GM12875 (cell line): Measurements from ENCODE around the gene GRM7.

Source experiments
- H3K4me3 ChIP-seq: one replicate; pipeline ENCODE4 v1.5.1; 2011; ENCODE audit warnings: low read depth, low read length, control low read depth
- TF ChIP-seq, protein P1 (sequence below): IDR thresholded peaks from 2 replicates; pipeline ENCODE4 v1.5.1; 2011; ENCODE audit warnings: low read depth, mild to moderate bottlenecking, control low read depth, inconsistent platforms, low read length, moderate library complexity, borderline replicate concordance; ENCODE audit not compliant: insufficient read depth

Gene GRM7

DNA sequence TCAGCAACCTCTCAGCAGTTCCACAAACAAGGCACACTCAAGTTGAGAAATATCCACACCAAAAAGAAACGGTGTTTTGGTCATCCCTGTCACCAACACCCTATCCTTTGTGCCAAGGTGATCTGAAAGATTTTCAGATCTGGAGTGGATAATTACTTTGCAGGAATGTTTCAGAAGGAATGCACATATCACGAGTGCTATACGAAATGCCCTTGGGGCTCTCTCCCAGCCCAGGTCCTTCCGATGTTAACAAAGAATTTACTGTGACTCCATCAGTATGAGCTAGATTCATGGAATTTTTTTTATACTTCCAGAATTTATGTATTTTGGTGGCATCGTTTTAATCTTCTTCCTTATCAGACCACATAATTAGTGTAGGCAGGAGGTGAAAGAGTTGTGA is 105.0 kb downstream of the GRM7 start:
- H3K4me3 ChIP-seq: no peak overlapping the region

DNA sequence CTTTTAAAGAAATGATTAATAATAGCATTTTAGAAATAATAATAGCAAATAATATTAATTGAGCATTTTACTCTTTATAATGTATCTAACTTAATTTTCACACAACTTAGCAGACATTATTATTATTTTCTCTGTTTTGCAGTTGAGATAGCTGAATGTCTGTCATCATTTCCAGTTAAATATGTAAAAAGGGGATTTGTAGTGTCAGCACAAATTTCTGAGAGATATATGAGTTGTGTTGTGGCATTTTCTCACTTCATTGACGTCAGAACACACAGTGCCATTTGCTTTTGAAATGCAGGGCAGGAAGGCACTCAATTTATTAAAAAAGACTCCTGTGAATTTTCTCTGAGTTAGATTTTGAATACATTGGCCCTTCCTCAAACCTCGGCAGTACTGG is 111.0 kb downstream of the GRM7 start:
- H3K4me3 ChIP-seq: no peak overlapping the region
- TF ChIP-seq, protein P1, sequence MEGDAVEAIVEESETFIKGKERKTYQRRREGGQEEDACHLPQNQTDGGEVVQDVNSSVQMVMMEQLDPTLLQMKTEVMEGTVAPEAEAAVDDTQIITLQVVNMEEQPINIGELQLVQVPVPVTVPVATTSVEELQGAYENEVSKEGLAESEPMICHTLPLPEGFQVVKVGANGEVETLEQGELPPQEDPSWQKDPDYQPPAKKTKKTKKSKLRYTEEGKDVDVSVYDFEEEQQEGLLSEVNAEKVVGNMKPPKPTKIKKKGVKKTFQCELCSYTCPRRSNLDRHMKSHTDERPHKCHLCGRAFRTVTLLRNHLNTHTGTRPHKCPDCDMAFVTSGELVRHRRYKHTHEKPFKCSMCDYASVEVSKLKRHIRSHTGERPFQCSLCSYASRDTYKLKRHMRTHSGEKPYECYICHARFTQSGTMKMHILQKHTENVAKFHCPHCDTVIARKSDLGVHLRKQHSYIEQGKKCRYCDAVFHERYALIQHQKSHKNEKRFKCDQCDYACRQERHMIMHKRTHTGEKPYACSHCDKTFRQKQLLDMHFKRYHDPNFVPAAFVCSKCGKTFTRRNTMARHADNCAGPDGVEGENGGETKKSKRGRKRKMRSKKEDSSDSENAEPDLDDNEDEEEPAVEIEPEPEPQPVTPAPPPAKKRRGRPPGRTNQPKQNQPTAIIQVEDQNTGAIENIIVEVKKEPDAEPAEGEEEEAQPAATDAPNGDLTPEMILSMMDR: no peak

More for the DNA sequence above, 105.0 kb downstream of the GRM7 start:
- TF ChIP-seq, protein P1: no peak

DNA sequence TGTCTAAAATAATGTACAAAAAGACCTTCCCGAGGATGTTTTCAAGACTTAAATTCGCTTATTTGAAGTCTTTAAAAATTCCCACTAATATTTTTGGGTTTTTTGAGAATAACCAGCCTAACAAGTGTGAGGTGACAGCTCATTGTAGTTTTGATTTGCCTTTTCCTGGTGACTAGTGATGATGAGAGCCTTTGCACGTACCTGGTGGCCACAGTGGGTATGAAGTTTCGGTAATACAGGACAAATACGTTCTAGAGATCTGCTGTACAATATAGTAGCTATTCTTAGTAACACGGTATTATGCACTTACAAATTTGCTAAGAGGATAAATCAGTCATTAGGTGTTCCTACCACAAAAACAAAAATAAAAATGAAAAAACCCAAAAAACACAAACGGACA is 124.9 kb downstream of the GRM7 start:
- TF ChIP-seq, protein P1: no peak
- H3K4me3 ChIP-seq: no peak overlapping the region

DNA sequence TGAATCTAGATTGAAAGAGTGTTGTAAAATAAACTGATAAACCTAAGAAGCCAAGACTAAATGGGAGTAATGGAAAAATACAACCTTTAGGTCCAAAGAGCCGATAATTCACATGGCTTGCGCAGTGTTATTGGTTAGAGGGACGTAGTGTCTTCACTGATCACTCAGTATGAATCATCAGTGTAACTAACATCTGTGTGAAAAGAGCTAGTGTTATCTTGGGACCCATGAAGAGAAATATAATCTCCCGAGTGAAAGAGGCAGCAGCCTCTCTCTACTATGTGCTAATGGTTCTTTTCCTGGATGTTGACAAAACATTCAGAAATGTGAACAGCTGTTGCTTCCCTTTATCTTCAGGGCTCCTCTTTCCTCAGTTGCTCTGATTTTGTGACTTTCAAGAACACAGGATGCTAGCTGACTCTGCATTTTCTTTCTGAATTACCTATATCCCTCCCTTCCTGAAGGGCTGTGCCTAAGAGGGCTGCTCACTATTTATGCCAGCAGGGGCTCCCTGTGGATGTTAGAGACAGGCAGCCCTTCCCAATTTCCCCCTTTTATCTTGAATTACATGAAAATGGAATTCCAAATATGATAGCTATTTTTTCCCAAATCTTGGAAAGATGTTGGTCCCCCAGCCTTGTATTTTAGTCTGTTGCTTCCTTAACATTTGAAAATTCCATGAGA is 128.8 kb downstream of the GRM7 start:
- TF ChIP-seq, protein P1: no peak

DNA sequence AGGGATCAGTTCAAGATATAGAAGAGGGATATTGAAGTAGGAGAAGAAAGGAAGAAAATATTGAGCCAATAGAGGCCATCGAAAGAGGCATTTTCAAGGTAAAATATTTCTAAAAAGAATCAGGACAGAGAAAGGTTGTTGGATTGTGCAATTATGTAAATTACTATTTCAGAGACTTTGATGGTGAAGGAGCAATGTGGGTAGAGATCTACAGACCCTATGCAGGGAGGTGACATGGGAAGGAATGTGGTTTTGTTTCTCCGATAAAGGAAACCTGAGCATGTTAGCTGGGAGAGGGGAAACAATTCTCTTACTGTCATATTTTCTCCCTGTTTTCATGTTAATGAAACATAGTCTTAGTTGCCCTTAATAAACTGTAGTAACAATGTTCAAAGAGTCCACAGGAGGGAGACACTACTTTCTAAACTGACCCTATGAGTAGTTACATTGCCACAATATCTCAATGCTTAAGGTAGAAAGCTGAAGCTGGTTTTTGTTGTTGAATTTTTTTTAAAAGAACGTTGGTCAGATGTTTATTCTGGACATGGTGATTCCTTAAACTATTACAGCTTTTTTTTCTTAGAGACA is 133.3 kb downstream of the GRM7 start:
- H3K4me3 ChIP-seq: no peak overlapping the region
- TF ChIP-seq, protein P1: no peak

More for the DNA sequence above, 128.8 kb downstream of the GRM7 start:
- H3K4me3 ChIP-seq: no peak overlapping the region

DNA sequence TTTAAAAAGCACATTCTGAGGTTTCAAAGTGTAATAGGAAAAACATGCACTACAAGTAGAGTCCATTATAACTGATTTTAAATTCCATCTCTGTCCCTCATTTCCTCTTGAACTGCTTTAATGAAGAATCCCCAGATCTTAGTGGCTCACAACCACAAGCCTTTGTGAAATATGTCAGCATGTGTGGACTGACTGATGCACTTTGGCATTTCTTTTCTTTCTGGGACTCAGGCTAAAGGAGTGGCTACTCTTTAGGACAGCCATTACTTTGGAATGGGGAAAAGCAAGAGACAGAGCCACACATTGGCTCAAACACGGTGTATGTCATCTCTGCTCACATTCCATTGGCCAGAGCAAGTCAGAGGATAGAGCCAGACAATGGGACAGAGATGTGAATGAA is 139.6 kb downstream of the GRM7 start:
- TF ChIP-seq, protein P1: no peak
- H3K4me3 ChIP-seq: no peak overlapping the region

DNA sequence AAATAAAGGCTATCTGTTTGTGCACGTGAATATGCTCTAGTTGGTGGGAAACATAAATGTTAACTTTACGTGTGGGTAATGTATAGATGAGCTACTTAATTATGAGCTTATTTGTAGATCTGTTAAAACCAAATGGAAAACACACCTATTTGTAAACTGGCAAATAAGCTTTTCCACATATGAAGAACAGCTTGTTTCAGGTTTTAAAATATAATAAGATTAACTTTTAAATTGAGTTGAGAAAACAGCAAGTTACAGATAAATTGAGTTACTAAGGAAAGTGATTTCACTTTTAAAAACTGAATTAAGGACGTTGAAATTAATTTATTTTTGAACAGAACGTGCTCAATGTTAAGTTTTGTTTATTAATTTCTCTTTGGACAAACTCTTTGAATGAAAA is 140.5 kb downstream of the GRM7 start:
- H3K4me3 ChIP-seq: no peak overlapping the region

More for the DNA sequence above, 140.5 kb downstream of the GRM7 start:
- TF ChIP-seq, protein P1: no peak
